NCI-H345 (cell line): ENCODE results near the gene TMEM132D.
A peak's percentile ranks its signal among the peaks of the same experiment; 100 is the strongest.

Source experiments
- DNase-seq: peaks from one replicate; lab custom pipeline; 2025; lab: John Stamatoyannopoulos, UW

TMEM132D gene

GRCh38 chr12:129873111-129873832 is 30.6 kb downstream of the TMEM132D start:
- DNase-seq: peak; percentile 22

GRCh38 chr12:129871991-129872972 is 31.5 kb downstream of the TMEM132D start:
- peak; percentile 93 for DNase-seq

GRCh38 chr12:129870796-129871195 is 33.0 kb downstream of the TMEM132D start:
- no peak for DNase-seq

GRCh38 chr12:129870136-129870535 is 33.7 kb downstream of the TMEM132D start:
- no peak for DNase-seq

- DNase-seq: no peak
These were observed 35.2 kb downstream of the TMEM132D start for GRCh38 chr12:129868575-129868974.

GRCh38 chr12:129863938-129864337 is 39.9 kb downstream of the TMEM132D start:
- DNase-seq: no peak

- DNase-seq: no peak
These were observed 41.2 kb downstream of the TMEM132D start for GRCh38 chr12:129862561-129863175.

GRCh38 chr12:129861951-129862350 is 41.9 kb downstream of the TMEM132D start:
- no peak for DNase-seq

- DNase-seq: no peak
These were observed 49.2 kb downstream of the TMEM132D start for GRCh38 chr12:129854591-129854990.

GRCh38 chr12:129851296-129851695 is 52.5 kb downstream of the TMEM132D start:
- DNase-seq: no peak

GRCh38 chr12:129848876-129849275 is 54.9 kb downstream of the TMEM132D start:
- no peak for DNase-seq

GRCh38 chr12:129847063-129847462 is 56.8 kb downstream of the TMEM132D start:
- no peak for DNase-seq

- no peak for DNase-seq
These were observed 59.1 kb downstream of the TMEM132D start for GRCh38 chr12:129844662-129845220.

GRCh38 chr12:129841251-129841650 is 62.6 kb downstream of the TMEM132D start:
- no peak for DNase-seq

GRCh38 chr12:129840145-129840884 is 63.5 kb downstream of the TMEM132D start:
- DNase-seq: no peak

- DNase-seq: no peak
These were observed 64.1 kb downstream of the TMEM132D start for GRCh38 chr12:129839679-129840078.

- DNase-seq: no peak
These were observed 72.5 kb downstream of the TMEM132D start for GRCh38 chr12:129831294-129831693.

GRCh38 chr12:129830796-129831195 is 73.0 kb downstream of the TMEM132D start:
- DNase-seq: no peak

- no peak for DNase-seq
These were observed 75.9 kb downstream of the TMEM132D start for GRCh38 chr12:129827866-129828384.

GRCh38 chr12:129827102-129827865 is 76.5 kb downstream of the TMEM132D start:
- no peak for DNase-seq
